Erythroblast (primary cell): ENCODE measurements around the gene NOL4L.
"Not testable (repeated sequence)": the region's sequence is repeated elsewhere in the genome, so short reads cannot be mapped to it uniquely, and the experiment has no call there.

Experiments used
- GATA1 ChIP-seq: IDR thresholded peaks from 2 replicates; pipeline ENCODE4 v1.6.1; 2011; ENCODE audit warnings: low read depth, mild to moderate bottlenecking, control low read depth, low read length, moderate library complexity
- POLR2A ChIP-seq: IDR thresholded peaks from 2 replicates; pipeline ENCODE4 v1.6.1; 2011; ENCODE audit warnings: mild to moderate bottlenecking, low read length

DNA sequence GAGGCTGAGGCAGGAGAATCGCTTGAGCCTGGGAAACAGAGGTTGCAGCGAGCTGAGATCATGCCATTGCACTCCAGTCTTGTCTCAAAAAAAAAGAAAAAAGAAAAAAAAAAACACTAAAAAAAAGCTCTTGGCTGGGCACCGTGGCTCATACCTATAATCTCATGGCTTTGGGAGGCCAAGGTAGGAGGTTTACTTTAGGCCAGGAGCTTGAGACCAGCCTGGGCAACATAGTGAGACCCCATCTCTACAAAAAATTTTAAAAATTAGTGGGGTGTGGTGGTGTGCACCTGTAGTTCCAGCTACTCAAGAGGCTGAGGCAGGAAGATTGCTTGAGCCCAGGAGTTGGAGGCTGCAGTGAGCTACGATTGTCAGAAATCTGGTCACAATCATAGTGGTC is 7.5 kb upstream of the NOL4L start:
- not testable (repeated sequence) for TF ChIP-seq POLR2A, GATA1
